ENCODE measurements around the gene CENPM. TPM values are rescaled to one million over a fixed set of nuclear protein-coding genes. Genes with fewer than 3 reads are reported as not detected.
A peak's percentile ranks its signal among the peaks of the same experiment; 100 is the strongest.

CENPM gene
- total and polyA plus RNA-seq, 2 donors (not counting 3 experiments of a cell fraction or from before 2014, with no cell fraction given): 34.5 to 37.4 TPM

GRCh38 chr22:41912338-41913039 is 34.5 kb downstream of the CENPM start:
- H3K27ac ChIP-seq (ENCODE audit: insufficient read depth, low read depth, low read length): no peak overlapping the region
- H3K36me3 ChIP-seq (ENCODE audit: control insufficient read depth in 2 of 2, extremely low read depth in 1 of 2, insufficient read depth in 2 of 2, low read length in 2 of 2): no peaks in the 10 kb centered on the region
- H3K9me1 ChIP-seq (replicated peaks; ENCODE audit: control insufficient read depth, extremely low read depth, insufficient read depth, low read length): no peaks in the 10 kb centered on the region
- dilution Hi-C loops (cut with MboI; ENCODE audit: extremely low pct_ligation_motif_present, low sequenced_read_pairs) (no loop called here), intact Hi-C loops (cut with micrococcal nuclease) (no loop called here)
- peaks cover 53 to 73% of the 10 kb centered on the region in 2 experiments for H3K27me3 ChIP-seq (ENCODE audit: control insufficient read depth in 2 of 2, insufficient read depth in 2 of 2, low read length in 2 of 2)
- no peaks in the 10 kb centered on the region for H3K79me2 ChIP-seq (ENCODE audit: control insufficient read depth, insufficient read depth, low read length)
- peaks cover 6% of the 10 kb centered on the region for H3K4me1 ChIP-seq (ENCODE audit: control insufficient read depth, extremely low read depth, insufficient read depth, low read length)
- FAIRE-seq (no peak), DNase-seq (ENCODE audit: low read depth, low spot score) (no peak)
- no peak overlapping the region for H3K4me2 ChIP-seq (ENCODE audit: insufficient read depth, low read length)
- TF ChIP-seq JUN (IDR thresholded peaks at IDR 0.05; ENCODE audit: borderline replicate concordance, insufficient read depth, insufficient read length, low read depth): no peak
- peak; percentile 56 for TF ChIP-seq EZH2 (IDR thresholded peaks at IDR 0.05; ENCODE audit: borderline replicate concordance, low read depth, low read length, severe bottlenecking)
- H3K9me3 ChIP-seq (replicated peaks; ENCODE audit: control insufficient read depth, insufficient read depth, low read length): no peaks in the 10 kb centered on the region
- H3K4me3 ChIP-seq (replicated peaks in 1 of 3; ENCODE audit: insufficient read depth in 1 of 3, low read depth in 1 of 3, low read length in 3 of 3): no peak overlapping the region
- CTCF ChIA-PET: interaction anchor here (1.0 to 4.5 kb wide), 5 partner anchors 9 to 215 kb away, joined by 3 to 28 read pairs (median 5); partner anchors contain the start of gene TNFRSF13C
- no peaks in the 10 kb centered on the region for H4K20me1 ChIP-seq (replicated peaks; ENCODE audit: control insufficient read depth, extremely low read depth, insufficient read depth, low read length)
- POLR2A ChIA-PET: no interaction called here
- no TSS peak for BruUV-seq (replicated peaks)
- H3K9ac ChIP-seq (replicated peaks; ENCODE audit: extremely low read depth, insufficient read depth, low read length): no peak overlapping the region
- no peak overlapping the region for H2AFZ ChIP-seq (ENCODE audit: low read depth, low read length)

- no peak for FAIRE-seq
- no peak overlapping the region for H3K27ac ChIP-seq (ENCODE audit: insufficient read depth, low read depth, low read length)
Observed at GRCh38 chr22:41911001-41911611, 35.8 kb downstream of the CENPM start.

More at GRCh38 chr22:41911001-41911611, 35.8 kb downstream of the CENPM start:
- Histone ChIP-seq H2AFZ (ENCODE audit: low read depth, low read length) (no peak overlapping the region), H3K9me3 (replicated peaks; ENCODE audit: control insufficient read depth, insufficient read depth, low read length) (no peaks in the 10 kb centered on the region), H3K36me3 (ENCODE audit: control insufficient read depth in 2 of 2, extremely low read depth in 1 of 2, insufficient read depth in 2 of 2, low read length in 2 of 2) (peaks cover 0 to 2% of the 10 kb centered on the region in 2 experiments), H3K4me2 (ENCODE audit: insufficient read depth, low read length) (no peak overlapping the region), H3K27me3 (ENCODE audit: control insufficient read depth in 2 of 2, insufficient read depth in 2 of 2, low read length in 2 of 2) (peaks cover 40 to 63% of the 10 kb centered on the region in 2 experiments), H3K9me1 (replicated peaks; ENCODE audit: control insufficient read depth, extremely low read depth, insufficient read depth, low read length) (no peaks in the 10 kb centered on the region), H3K9ac (replicated peaks; ENCODE audit: extremely low read depth, insufficient read depth, low read length) (no peak overlapping the region), H3K4me3 (replicated peaks in 1 of 3; ENCODE audit: insufficient read depth in 1 of 3, low read depth in 1 of 3, low read length in 3 of 3) (no peak overlapping the region), H3K4me1 (ENCODE audit: control insufficient read depth, extremely low read depth, insufficient read depth, low read length) (peaks cover 6% of the 10 kb centered on the region), H3K79me2 (ENCODE audit: control insufficient read depth, insufficient read depth, low read length) (no peaks in the 10 kb centered on the region), H4K20me1 (replicated peaks; ENCODE audit: control insufficient read depth, extremely low read depth, insufficient read depth, low read length) (no peaks in the 10 kb centered on the region)
- dilution Hi-C loops (cut with MboI; ENCODE audit: extremely low pct_ligation_motif_present, low sequenced_read_pairs) (no loop called here), intact Hi-C loops (cut with micrococcal nuclease) (no loop called here)
- TF ChIP-seq POLR2AphosphoS5 (IDR thresholded peaks at IDR 0.05; ENCODE audit: insufficient read depth, low read depth, low read length) (no peak), EZH2 (IDR thresholded peaks at IDR 0.05; ENCODE audit: borderline replicate concordance, low read depth, low read length, severe bottlenecking) (peak; percentile 70)
- DNase-seq (ENCODE audit: low read depth, low spot score): no peak
- POLR2A ChIA-PET: no interaction called here
- BruUV-seq (replicated peaks): no TSS peak
- CTCF ChIA-PET: interaction anchor here (0.7 to 4.5 kb wide), 2 partner anchors 14 to 214 kb away, joined by 4 to 28 read pairs; partner anchors contain the start of gene TNFRSF13C
